Fibroblast of lung (primary cell): ENCODE results near the gene HMG20B.

ENCODE experiments used
- EZH2 ChIP-seq: IDR thresholded peaks from 2 replicates; pipeline ENCODE4 v1.5.1; 2012; ENCODE audit warnings: low read length, control low read depth, mild to moderate bottlenecking; ENCODE audit errors: missing control alignments
- TF ChIP-seq, protein P1 (sequence below), 2 donors: IDR thresholded peaks in 1 of 2; conservative IDR thresholded peaks in 1 of 2; 1 replicate in 1 of 2; 2 replicates in 1 of 2; pipeline ENCODE4 v1.5.1; 2011 to 2012; ENCODE audit warnings: low read length in 2 of 2, control low read depth in 1 of 2, inconsistent platforms in 1 of 2, low read depth in 1 of 2, mild to moderate bottlenecking in 1 of 2

DNA sequence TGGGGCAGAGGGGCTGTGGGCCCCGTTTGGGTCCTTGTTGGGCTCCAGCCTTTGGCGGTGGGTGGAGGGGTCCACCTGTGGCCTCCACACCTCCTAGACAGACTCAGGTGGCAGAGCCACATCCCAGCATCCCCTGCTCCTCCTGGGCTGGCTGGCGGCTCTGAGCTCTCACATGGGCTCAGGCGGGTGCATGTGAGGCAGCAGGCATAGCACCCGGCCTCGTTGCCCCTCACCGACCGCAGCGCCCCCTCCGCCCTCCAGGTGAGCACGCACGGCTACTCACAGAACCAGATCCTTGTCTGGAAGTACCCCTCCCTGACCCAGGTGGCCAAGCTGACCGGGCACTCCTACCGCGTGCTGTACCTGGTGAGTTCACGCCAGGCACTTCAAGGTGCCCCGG, 39.7 kb upstream of the HMG20B start:
- no peak for TF ChIP-seq EZH2
- TF ChIP-seq, protein P1, sequence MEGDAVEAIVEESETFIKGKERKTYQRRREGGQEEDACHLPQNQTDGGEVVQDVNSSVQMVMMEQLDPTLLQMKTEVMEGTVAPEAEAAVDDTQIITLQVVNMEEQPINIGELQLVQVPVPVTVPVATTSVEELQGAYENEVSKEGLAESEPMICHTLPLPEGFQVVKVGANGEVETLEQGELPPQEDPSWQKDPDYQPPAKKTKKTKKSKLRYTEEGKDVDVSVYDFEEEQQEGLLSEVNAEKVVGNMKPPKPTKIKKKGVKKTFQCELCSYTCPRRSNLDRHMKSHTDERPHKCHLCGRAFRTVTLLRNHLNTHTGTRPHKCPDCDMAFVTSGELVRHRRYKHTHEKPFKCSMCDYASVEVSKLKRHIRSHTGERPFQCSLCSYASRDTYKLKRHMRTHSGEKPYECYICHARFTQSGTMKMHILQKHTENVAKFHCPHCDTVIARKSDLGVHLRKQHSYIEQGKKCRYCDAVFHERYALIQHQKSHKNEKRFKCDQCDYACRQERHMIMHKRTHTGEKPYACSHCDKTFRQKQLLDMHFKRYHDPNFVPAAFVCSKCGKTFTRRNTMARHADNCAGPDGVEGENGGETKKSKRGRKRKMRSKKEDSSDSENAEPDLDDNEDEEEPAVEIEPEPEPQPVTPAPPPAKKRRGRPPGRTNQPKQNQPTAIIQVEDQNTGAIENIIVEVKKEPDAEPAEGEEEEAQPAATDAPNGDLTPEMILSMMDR (conservative IDR thresholded peaks at IDR 0.05 in 1 of 2, IDR thresholded peaks at IDR 0.05 in 1 of 2; ENCODE audit: low read depth in 1 of 2, low read length in 2 of 2), result no peak
